ENCODE data around the gene PIR.

- TF ChIP-seq, protein P1, sequence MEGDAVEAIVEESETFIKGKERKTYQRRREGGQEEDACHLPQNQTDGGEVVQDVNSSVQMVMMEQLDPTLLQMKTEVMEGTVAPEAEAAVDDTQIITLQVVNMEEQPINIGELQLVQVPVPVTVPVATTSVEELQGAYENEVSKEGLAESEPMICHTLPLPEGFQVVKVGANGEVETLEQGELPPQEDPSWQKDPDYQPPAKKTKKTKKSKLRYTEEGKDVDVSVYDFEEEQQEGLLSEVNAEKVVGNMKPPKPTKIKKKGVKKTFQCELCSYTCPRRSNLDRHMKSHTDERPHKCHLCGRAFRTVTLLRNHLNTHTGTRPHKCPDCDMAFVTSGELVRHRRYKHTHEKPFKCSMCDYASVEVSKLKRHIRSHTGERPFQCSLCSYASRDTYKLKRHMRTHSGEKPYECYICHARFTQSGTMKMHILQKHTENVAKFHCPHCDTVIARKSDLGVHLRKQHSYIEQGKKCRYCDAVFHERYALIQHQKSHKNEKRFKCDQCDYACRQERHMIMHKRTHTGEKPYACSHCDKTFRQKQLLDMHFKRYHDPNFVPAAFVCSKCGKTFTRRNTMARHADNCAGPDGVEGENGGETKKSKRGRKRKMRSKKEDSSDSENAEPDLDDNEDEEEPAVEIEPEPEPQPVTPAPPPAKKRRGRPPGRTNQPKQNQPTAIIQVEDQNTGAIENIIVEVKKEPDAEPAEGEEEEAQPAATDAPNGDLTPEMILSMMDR (IDR thresholded peaks at IDR 0.05; ENCODE audit: borderline replicate concordance, extremely low read depth, low read length, poor library complexity, severe bottlenecking) = no peak
- TF ChIP-seq EZH2 (IDR thresholded peaks at IDR 0.05; ENCODE audit: borderline replicate concordance, low read depth, low read length, severe bottlenecking) = no peak
These were observed 62.5 kb downstream of the PIR start for GRCh38 chrX:15430584-15430983.
